H1 (cell line): ENCODE results near the gene FHIT. TPM values are rescaled to one million over a fixed set of nuclear protein-coding genes. Genes with fewer than 3 reads are reported as not detected.

ENCODE experiments used
- CEBPB ChIP-seq: IDR thresholded peaks from 2 replicates; pipeline ENCODE4 v1.6.1; 2012; ENCODE audit warnings: low read depth, low read length
- CTBP2 ChIP-seq: IDR thresholded peaks from 2 replicates; pipeline ENCODE4 v1.7.0; 2011; ENCODE audit warnings: borderline replicate concordance, mild to moderate bottlenecking, moderate library complexity, mixed read lengths, low read length; ENCODE audit not compliant: insufficient read depth, insufficient read length
- EGR1 ChIP-seq: IDR thresholded peaks from 2 replicates; pipeline ENCODE4 v1.6.1; 2011; ENCODE audit warnings: low read depth, low read length, borderline replicate concordance
- POLR2AphosphoS5 ChIP-seq: IDR thresholded peaks from 2 replicates; pipeline ENCODE4 v1.6.1; 2011; ENCODE audit warnings: low read depth, low read length
- SP2 ChIP-seq: IDR thresholded peaks from 2 replicates; pipeline ENCODE4 v1.6.1; 2012; ENCODE audit warnings: mild to moderate bottlenecking, low read length, inconsistent platforms
- ZNF274 ChIP-seq: IDR thresholded peaks from 2 replicates; pipeline ENCODE4 v1.7.0; 2012; ENCODE audit warnings: low read length, borderline replicate concordance; ENCODE audit errors: extremely low read depth
- polyA plus RNA-seq, 7 experiments: library from polyadenylated mRNA; depleted of rRNA in 3 of 7; stranded (reverse) in 5 of 7; unstranded in 2 of 7; fragments of >200 nt in 5 of 7; fragments of 200-250 nt in 2 of 7; gene quantifications; 1 replicate in 5 of 7; 2 replicates in 1 of 7; 4 replicates in 1 of 7; pipeline versions ENCODE4 v1.2.1 to v1.2.3, GENCODE V29; 2011 to 2013; ENCODE audit warnings: missing spikeins in 2 of 7, mixed read lengths in 2 of 7
- total RNA-seq: library from RNA; stranded (reverse); fragmentation: NEBNext Ultra II Directional; extraction: Animal tissue kit (Norgen Biotek cat#: 25700); gene quantifications from 2 replicates; pipeline ENCODE4 v1.2.1, GENCODE V29; 2021
- TF ChIP-seq, protein P1 (sequence below): fragments of 300-600 bp; sonication (generic); IDR thresholded peaks from 2 replicates; pipeline ENCODE4 v1.7.1; 2012; ENCODE audit warnings: low read length, moderate library complexity, mild to moderate bottlenecking, inconsistent platforms; ENCODE audit not compliant: insufficient replicate concordance

Gene FHIT
- total and polyA plus RNA-seq, 2 of the 8 experiments (the other 6 are each of a cell fraction or from before 2014, with no cell fraction given): 1.2 to 3.2 TPM

GRCh38 chr3:60983906-60984305 is 267.3 kb downstream of the FHIT start (continued):
- TF ChIP-seq, protein P1, sequence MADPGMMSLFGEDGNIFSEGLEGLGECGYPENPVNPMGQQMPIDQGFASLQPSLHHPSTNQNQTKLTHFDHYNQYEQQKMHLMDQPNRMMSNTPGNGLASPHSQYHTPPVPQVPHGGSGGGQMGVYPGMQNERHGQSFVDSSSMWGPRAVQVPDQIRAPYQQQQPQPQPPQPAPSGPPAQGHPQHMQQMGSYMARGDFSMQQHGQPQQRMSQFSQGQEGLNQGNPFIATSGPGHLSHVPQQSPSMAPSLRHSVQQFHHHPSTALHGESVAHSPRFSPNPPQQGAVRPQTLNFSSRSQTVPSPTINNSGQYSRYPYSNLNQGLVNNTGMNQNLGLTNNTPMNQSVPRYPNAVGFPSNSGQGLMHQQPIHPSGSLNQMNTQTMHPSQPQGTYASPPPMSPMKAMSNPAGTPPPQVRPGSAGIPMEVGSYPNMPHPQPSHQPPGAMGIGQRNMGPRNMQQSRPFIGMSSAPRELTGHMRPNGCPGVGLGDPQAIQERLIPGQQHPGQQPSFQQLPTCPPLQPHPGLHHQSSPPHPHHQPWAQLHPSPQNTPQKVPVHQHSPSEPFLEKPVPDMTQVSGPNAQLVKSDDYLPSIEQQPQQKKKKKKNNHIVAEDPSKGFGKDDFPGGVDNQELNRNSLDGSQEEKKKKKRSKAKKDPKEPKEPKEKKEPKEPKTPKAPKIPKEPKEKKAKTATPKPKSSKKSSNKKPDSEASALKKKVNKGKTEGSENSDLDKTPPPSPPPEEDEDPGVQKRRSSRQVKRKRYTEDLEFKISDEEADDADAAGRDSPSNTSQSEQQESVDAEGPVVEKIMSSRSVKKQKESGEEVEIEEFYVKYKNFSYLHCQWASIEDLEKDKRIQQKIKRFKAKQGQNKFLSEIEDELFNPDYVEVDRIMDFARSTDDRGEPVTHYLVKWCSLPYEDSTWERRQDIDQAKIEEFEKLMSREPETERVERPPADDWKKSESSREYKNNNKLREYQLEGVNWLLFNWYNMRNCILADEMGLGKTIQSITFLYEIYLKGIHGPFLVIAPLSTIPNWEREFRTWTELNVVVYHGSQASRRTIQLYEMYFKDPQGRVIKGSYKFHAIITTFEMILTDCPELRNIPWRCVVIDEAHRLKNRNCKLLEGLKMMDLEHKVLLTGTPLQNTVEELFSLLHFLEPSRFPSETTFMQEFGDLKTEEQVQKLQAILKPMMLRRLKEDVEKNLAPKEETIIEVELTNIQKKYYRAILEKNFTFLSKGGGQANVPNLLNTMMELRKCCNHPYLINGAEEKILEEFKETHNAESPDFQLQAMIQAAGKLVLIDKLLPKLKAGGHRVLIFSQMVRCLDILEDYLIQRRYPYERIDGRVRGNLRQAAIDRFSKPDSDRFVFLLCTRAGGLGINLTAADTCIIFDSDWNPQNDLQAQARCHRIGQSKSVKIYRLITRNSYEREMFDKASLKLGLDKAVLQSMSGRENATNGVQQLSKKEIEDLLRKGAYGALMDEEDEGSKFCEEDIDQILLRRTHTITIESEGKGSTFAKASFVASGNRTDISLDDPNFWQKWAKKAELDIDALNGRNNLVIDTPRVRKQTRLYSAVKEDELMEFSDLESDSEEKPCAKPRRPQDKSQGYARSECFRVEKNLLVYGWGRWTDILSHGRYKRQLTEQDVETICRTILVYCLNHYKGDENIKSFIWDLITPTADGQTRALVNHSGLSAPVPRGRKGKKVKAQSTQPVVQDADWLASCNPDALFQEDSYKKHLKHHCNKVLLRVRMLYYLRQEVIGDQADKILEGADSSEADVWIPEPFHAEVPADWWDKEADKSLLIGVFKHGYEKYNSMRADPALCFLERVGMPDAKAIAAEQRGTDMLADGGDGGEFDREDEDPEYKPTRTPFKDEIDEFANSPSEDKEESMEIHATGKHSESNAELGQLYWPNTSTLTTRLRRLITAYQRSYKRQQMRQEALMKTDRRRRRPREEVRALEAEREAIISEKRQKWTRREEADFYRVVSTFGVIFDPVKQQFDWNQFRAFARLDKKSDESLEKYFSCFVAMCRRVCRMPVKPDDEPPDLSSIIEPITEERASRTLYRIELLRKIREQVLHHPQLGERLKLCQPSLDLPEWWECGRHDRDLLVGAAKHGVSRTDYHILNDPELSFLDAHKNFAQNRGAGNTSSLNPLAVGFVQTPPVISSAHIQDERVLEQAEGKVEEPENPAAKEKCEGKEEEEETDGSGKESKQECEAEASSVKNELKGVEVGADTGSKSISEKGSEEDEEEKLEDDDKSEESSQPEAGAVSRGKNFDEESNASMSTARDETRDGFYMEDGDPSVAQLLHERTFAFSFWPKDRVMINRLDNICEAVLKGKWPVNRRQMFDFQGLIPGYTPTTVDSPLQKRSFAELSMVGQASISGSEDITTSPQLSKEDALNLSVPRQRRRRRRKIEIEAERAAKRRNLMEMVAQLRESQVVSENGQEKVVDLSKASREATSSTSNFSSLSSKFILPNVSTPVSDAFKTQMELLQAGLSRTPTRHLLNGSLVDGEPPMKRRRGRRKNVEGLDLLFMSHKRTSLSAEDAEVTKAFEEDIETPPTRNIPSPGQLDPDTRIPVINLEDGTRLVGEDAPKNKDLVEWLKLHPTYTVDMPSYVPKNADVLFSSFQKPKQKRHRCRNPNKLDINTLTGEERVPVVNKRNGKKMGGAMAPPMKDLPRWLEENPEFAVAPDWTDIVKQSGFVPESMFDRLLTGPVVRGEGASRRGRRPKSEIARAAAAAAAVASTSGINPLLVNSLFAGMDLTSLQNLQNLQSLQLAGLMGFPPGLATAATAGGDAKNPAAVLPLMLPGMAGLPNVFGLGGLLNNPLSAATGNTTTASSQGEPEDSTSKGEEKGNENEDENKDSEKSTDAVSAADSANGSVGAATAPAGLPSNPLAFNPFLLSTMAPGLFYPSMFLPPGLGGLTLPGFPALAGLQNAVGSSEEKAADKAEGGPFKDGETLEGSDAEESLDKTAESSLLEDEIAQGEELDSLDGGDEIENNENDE: no peak
- TF ChIP-seq SP2 (no peak), EGR1 (no peak), CEBPB (no peak), ZNF274 (no peak), POLR2AphosphoS5 (no peak), CTBP2 (no peak)
- TF ChIP-seq, all 59 proteins: peak for 0
